ENCODE measurements around the gene COL15A1. TPM values are rescaled to one million over a fixed set of nuclear protein-coding genes. Genes with fewer than 3 reads are reported as not detected.

Gene COL15A1
- total and polyA plus RNA-seq, 4 experiments from 2014 or later, result not detected

GRCh38 chr9:99034149-99034548 lies 90.4 kb downstream of the COL15A1 start:
- intact Hi-C loops (cut with micrococcal nuclease), result no loop called here
- Mint-ChIP-seq H3K36me3 (no peaks in the 10 kb centered on the region), H3K27ac (no peak overlapping the region), H3K4me3 (no peak overlapping the region), H3K27me3 (no peaks in the 10 kb centered on the region), H3K9me3 (no peaks in the 10 kb centered on the region), H3K4me1 (peaks cover 14 to 18% (median 16%) of the 10 kb centered on the region in 4 donors)
- CTCF ChIA-PET (ENCODE audit: partially characterized antibody), result no interaction called here
- no peak overlapping the region for H3K27ac ChIP-seq (ENCODE audit: low read depth, low read length)
- no peaks in the 10 kb centered on the region for H3K27me3 ChIP-seq (ENCODE audit: insufficient read depth, low read length)
- no peak overlapping the region for H3K4me3 ChIP-seq (ENCODE audit: low read length in 2 of 2)
- H3K9me3 ChIP-seq (ENCODE audit: control insufficient read depth in 1 of 2, low read length in 2 of 2), result no peaks in the 10 kb centered on the region
- no peaks in the 10 kb centered on the region for H3K36me3 ChIP-seq (ENCODE audit: insufficient read depth, low read length)
- no peak for DNase-seq
- POLR2A ChIA-PET (ENCODE audit: partially characterized antibody), result interaction anchor here (1.5 kb wide), 1 partner anchor 18 kb away, joined by 3 read pairs; no protein-coding TSS in a partner anchor
- no peaks in the 10 kb centered on the region for H3K4me1 ChIP-seq (ENCODE audit: insufficient read depth, low read length)

DNA sequence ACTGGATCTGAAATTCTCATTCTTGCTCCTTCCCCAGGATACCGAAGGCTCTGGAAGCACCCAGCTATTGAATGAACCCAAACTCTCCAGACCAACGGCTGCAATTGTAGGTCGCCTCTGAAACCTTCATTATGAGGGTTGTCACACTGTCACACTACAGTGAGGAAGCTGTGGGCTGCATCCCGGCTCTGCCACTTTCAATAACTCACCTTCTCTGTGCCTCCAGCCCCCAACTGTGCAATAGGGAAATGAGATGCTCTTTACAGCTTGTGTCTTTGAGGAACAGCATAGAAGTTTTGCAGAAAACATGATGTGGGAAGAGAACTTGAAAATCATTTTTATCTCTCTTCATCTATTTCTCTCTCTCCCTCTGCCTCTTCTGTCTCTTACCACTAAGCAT lies 91.6 kb downstream of the COL15A1 start:
- Histone ChIP-seq H3K9me3 (ENCODE audit: control insufficient read depth in 1 of 2, low read length in 2 of 2) (no peaks in the 10 kb centered on the region), H3K4me3 (ENCODE audit: low read length in 2 of 2) (no peak overlapping the region), H3K4me1 (ENCODE audit: insufficient read depth, low read length) (no peaks in the 10 kb centered on the region), H3K27me3 (ENCODE audit: insufficient read depth, low read length) (no peaks in the 10 kb centered on the region), H3K27ac (ENCODE audit: low read depth, low read length) (no peak overlapping the region), H3K36me3 (ENCODE audit: insufficient read depth, low read length) (no peaks in the 10 kb centered on the region)
- Mint-ChIP-seq H3K4me3 (no peak overlapping the region), H3K4me1 (peaks cover 14 to 23% (median 17%) of the 10 kb centered on the region in 4 donors), H3K9me3 (no peaks in the 10 kb centered on the region), H3K27me3 (no peaks in the 10 kb centered on the region), H3K27ac (peak overlapping the region in 1 of 7 donors; percentile 62), H3K36me3 (no peaks in the 10 kb centered on the region)
- ChIA-PET CTCF (ENCODE audit: partially characterized antibody) (interaction anchor here (1.0 to 1.2 kb wide), 2 partner anchors 104 to 106 kb away, joined by 4 to 6 read pairs; no protein-coding TSS in a partner anchor), POLR2A (ENCODE audit: partially characterized antibody) (interaction anchor here (1.5 kb wide), 1 partner anchor 17 kb away, joined by 3 read pairs; no protein-coding TSS in a partner anchor)
- no peak for DNase-seq
- intact Hi-C loops (cut with micrococcal nuclease), result no loop called here

- H3K27ac ChIP-seq (ENCODE audit: low read depth, low read length), result no peak overlapping the region
- no peaks in the 10 kb centered on the region for H3K9me3 ChIP-seq (ENCODE audit: control insufficient read depth in 1 of 2, low read length in 2 of 2)
- no peak overlapping the region for H3K4me3 ChIP-seq (ENCODE audit: low read length in 2 of 2)
- no peak overlapping the region for H3K4me3 Mint-ChIP-seq
- intact Hi-C loops (cut with micrococcal nuclease), result no loop called here
- no peaks in the 10 kb centered on the region for H3K36me3 ChIP-seq (ENCODE audit: insufficient read depth, low read length)
- H3K27me3 Mint-ChIP-seq, result no peaks in the 10 kb centered on the region
- H3K27ac Mint-ChIP-seq, result peak overlapping the region in 2 of 7 donors; percentile 2 to 4
- H3K27me3 ChIP-seq (ENCODE audit: insufficient read depth, low read length), result no peaks in the 10 kb centered on the region
- no peak for DNase-seq
- no peaks in the 10 kb centered on the region for H3K36me3 Mint-ChIP-seq
- ChIA-PET POLR2A (ENCODE audit: partially characterized antibody) (interaction anchor here (1.1 kb wide), 1 partner anchor 13 kb away, joined by 3 read pairs; no protein-coding TSS in a partner anchor), CTCF (ENCODE audit: partially characterized antibody) (interaction anchor here (0.9 to 1.9 kb wide), 3 partner anchors 39 to 147 kb away, joined by 3 to 8 read pairs (median 4); no protein-coding TSS in a partner anchor)
- H3K9me3 Mint-ChIP-seq, result no peaks in the 10 kb centered on the region
- H3K4me1 Mint-ChIP-seq, result peaks cover 13 to 22% (median 17%) of the 10 kb centered on the region in 4 donors
- no peaks in the 10 kb centered on the region for H3K4me1 ChIP-seq (ENCODE audit: insufficient read depth, low read length)
Measured at GRCh38 chr9:99037769-99038483, 94.2 kb downstream of the COL15A1 start.

- ChIA-PET CTCF (ENCODE audit: partially characterized antibody) (interaction anchor here (0.9 to 1.9 kb wide), 3 partner anchors 39 to 147 kb away, joined by 3 to 8 read pairs (median 4); no protein-coding TSS in a partner anchor), POLR2A (ENCODE audit: partially characterized antibody) (interaction anchor here (1.1 kb wide), 1 partner anchor 13 kb away, joined by 3 read pairs; no protein-coding TSS in a partner anchor)
- no peaks in the 10 kb centered on the region for H3K27me3 ChIP-seq (ENCODE audit: insufficient read depth, low read length)
- H3K4me1 ChIP-seq (ENCODE audit: insufficient read depth, low read length), result no peaks in the 10 kb centered on the region
- no peak overlapping the region for H3K27ac ChIP-seq (ENCODE audit: low read depth, low read length)
- H3K36me3 ChIP-seq (ENCODE audit: insufficient read depth, low read length), result no peaks in the 10 kb centered on the region
- no peak for DNase-seq
- Mint-ChIP-seq H3K27ac (no peak overlapping the region), H3K27me3 (no peaks in the 10 kb centered on the region), H3K4me1 (peaks cover 13 to 22% (median 16%) of the 10 kb centered on the region in 4 donors), H3K4me3 (no peak overlapping the region), H3K9me3 (no peaks in the 10 kb centered on the region), H3K36me3 (no peaks in the 10 kb centered on the region)
- no peaks in the 10 kb centered on the region for H3K9me3 ChIP-seq (ENCODE audit: control insufficient read depth in 1 of 2, low read length in 2 of 2)
- intact Hi-C loops (cut with micrococcal nuclease), result no loop called here
- no peak overlapping the region for H3K4me3 ChIP-seq (ENCODE audit: low read length in 2 of 2)
Measured at GRCh38 chr9:99038484-99038820, 94.7 kb downstream of the COL15A1 start.

GRCh38 chr9:99039505-99040182 lies 95.9 kb downstream of the COL15A1 start:
- Mint-ChIP-seq H3K36me3 (peaks cover 3 to 8% of the 10 kb centered on the region in 2 donors), H3K27me3 (no peaks in the 10 kb centered on the region), H3K4me1 (peaks cover 8 to 23% (median 18%) of the 10 kb centered on the region in 4 donors), H3K4me3 (no peak overlapping the region), H3K9me3 (peaks cover 0 to 12% (median 7%) of the 10 kb centered on the region in 8 donors), H3K27ac (no peak overlapping the region)
- no peak for DNase-seq
- Histone ChIP-seq H3K4me3 (ENCODE audit: low read length in 2 of 2) (no peak overlapping the region), H3K27ac (ENCODE audit: low read depth, low read length) (no peak overlapping the region), H3K9me3 (ENCODE audit: control insufficient read depth in 1 of 2, low read length in 2 of 2) (no peaks in the 10 kb centered on the region), H3K27me3 (ENCODE audit: insufficient read depth, low read length) (no peaks in the 10 kb centered on the region), H3K36me3 (ENCODE audit: insufficient read depth, low read length) (no peaks in the 10 kb centered on the region), H3K4me1 (ENCODE audit: insufficient read depth, low read length) (no peaks in the 10 kb centered on the region)
- intact Hi-C loops (cut with micrococcal nuclease), result no loop called here
- CTCF ChIA-PET (ENCODE audit: partially characterized antibody), result interaction anchor here (0.9 to 1.3 kb wide), 2 partner anchors 13 to 39 kb away, joined by 3 read pairs; no protein-coding TSS in a partner anchor
- POLR2A ChIA-PET (ENCODE audit: partially characterized antibody), result interaction anchor here (1.4 kb wide), 1 partner anchor 27 kb away, joined by 3 read pairs; no protein-coding TSS in a partner anchor

DNA sequence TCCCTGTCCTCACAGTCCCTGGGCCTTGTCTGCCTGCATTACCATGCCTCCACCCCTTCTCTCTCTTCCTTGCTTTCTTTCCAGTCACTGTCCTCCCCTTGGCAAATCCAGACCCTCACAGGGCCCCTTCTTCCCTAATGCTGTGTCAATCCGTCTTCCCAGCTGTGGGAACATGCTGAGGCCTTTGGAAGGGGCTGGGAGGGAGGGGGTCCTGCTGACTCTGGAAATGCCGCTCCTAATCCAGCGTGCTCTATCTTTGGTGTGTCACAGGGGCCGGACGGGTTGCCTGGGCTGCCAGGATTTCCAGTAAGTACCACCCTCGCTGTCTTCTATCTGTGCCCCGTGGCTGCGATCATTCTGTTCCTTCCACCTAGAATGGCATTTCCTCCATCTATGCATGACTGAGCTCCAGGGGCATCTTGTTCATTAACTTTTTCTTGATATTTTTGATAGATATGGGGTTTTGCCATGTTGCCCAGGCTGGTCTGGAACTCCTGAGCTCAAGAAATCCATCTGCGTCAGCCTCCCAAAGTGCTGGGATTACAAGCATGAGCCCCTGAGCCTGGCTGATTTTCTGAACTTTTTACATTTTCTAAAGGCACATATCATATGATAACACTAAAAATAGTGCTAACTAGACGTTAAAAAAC lies 96.7 kb downstream of the COL15A1 start:
- Histone ChIP-seq H3K9me3 (ENCODE audit: control insufficient read depth in 1 of 2, low read length in 2 of 2) (no peaks in the 10 kb centered on the region), H3K27me3 (ENCODE audit: insufficient read depth, low read length) (no peaks in the 10 kb centered on the region), H3K27ac (ENCODE audit: low read depth, low read length) (no peak overlapping the region), H3K36me3 (ENCODE audit: insufficient read depth, low read length) (no peaks in the 10 kb centered on the region), H3K4me3 (ENCODE audit: low read length in 2 of 2) (no peak overlapping the region), H3K4me1 (ENCODE audit: insufficient read depth, low read length) (no peaks in the 10 kb centered on the region)
- Mint-ChIP-seq H3K27me3 (no peaks in the 10 kb centered on the region), H3K27ac (no peak overlapping the region), H3K4me1 (peaks cover 8 to 23% (median 16%) of the 10 kb centered on the region in 4 donors), H3K36me3 (peaks cover 3 to 8% of the 10 kb centered on the region in 2 donors), H3K4me3 (no peak overlapping the region), H3K9me3 (peaks cover 2 to 15% (median 13%) of the 10 kb centered on the region in 8 donors)
- no peak for DNase-seq
- intact Hi-C loops (cut with micrococcal nuclease), result no loop called here
- POLR2A ChIA-PET (ENCODE audit: partially characterized antibody), result interaction anchor here (1.4 kb wide), 1 partner anchor 27 kb away, joined by 3 read pairs; no protein-coding TSS in a partner anchor
- CTCF ChIA-PET (ENCODE audit: partially characterized antibody), result interaction anchor here (1.3 kb wide), 1 partner anchor 13 kb away, joined by 3 read pairs; no protein-coding TSS in a partner anchor

Measured in CD4-positive, alpha-beta memory T cell (primary cell).